Measurements from ENCODE around the gene PRPSAP1.

GRCh38 chr17:76336756-76337412 is 16.8 kb downstream of the PRPSAP1 start:
- no peak for TF ChIP-seq POLR2A (IDR thresholded peaks at IDR 0.05)
- no peak for TF ChIP-seq CTCF (IDR thresholded peaks at IDR 0.05)

All from sigmoid colon (tissue), 3 donors.